Ecto neural progenitor cell (in vitro differentiated cells): ENCODE measurements around the gene YBX2.

Experiments used
- DNase-seq: peaks from one replicate; pipeline ENCODE4 v3.0.0-alpha.2; 2018; ENCODE audit warnings: low spot score

Gene YBX2

DNA sequence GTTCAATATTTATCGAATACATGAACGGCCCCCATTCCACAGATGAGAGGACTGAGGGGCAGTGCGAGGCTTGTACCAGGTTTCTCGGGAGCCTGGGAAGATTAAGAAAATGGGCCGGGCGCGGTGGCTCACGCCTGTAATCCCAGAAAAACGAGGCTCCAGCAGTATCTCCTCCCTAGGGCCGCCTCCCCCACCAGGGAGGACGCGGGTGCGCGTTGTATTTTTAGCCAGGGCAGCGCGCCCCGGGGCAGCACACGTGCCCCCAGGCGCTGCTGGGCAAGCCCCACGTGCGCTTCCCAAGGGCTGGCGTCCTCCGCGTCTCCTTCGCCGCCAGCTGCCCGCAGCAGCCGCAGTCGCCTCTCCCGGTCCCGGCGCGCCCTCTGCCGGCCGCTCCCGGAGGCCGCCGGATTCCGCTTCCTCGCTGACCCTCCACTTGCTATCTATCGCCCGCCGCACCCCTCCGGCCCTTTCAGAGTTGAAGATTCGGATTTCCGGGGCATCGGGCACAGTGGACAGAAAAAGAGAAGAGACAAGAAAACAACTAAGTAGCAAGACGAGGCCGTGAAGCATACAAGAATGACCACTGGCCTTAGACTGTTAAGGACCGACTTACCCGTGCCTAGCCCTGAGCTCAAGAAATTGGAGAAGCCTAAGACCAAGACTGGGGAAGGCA is 1.9 kb upstream of the YBX2 start:
- peak; percentile 96 for DNase-seq

DNA sequence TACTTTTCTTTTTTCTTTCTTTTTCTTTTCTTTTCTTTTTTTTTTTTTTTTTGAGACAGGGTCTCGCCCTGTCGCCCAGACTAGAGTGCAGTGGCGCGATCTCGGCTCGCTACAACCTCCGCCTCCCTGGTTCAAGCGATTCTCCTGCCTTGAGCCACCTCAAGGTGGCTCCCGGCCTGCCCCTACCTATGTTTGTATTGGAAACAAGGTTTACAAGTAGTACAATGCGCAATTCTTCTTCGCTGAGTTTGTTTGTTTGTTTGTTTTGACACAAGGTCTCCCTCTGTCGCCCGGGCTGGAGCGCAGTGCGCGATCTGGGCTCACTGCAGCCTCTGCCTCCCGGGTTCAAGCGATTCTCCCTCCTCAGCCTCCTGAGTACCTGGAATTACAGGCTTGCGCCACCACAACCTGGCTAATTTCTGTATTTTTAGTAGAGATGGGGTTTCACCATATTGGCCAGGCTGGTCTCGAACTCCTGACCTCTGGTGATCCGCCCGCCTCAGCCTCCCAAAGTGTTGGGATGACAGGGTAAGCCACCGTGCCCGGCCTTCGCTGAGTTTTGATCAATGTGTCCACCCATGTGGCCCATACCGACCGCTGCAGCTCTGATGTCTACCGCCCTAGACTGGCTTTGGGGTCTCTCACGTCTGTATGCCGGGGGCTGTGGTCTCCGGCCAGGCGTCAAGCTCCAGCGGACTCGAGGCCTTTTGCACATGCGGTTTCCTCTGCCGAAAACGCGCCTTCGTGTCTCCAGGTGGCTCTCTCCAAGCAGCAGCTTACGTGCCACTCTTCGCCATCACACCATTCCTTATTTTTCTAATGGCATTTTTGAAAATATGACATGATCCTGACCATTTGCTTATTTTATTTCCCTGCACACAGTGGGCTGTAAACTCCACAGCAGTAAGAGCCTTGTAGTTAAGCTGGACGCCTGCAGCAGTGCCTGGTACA is 1.1 kb upstream of the YBX2 start:
- no peak for DNase-seq

DNA sequence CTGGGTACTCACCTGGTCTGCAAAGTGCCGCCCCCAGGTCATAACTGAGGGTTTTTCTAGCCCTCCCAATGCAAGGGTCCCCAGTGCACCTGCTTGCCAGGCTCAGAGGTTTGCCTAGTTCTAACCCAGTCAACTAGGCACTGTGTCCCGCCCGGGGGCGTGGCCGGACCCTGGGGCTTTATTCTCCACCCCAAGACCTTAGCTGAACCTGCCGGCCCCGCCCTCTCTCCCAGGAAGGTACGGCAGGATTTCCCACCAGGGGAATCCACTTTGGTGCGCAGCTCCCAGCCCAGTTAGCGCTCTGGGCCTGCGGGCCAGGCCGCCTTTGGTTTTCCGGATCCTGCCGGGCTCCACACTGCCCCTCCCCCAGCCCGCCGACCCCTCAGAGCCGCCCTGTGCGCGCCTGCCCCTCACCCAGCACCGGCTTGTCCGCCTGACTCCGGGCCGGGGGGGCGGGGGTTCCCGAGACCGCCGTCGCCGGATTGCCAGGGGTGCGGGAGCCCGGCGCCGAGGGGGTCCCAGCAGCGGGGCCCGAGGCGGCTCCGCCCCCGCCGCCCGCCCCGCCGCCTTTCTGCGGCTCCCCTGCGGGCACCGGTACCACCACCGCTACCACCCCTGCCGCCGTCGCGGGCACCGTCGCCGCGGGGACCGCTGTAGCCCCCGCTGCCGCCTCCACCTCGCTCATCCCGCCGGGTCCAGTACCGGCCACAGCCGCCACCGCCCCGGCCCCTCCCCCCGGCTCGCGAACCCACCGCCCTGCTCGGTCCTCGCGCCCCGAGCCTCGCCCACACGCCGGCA is 424 bp downstream of the YBX2 start:
- DNase-seq, result peak; percentile 79

DNA sequence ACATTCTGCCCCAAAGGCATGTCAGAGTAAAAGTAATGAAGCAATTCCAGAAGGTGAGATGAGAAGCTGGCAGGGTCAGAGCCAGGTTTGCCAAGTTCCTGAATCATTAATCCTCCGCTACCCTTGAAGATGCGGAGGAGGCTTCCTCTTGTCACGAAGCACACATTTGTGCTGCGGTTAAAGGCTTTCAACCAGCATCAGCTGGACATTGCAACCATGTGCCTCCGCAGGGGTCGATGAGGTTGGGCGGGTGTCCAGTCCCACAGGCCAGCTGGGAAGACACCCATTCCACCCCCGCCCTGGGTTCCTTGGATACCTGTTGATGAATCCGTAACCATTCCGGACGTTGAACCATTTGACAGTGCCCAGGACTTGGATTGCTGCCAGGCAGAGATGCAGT is 1.3 kb downstream of the YBX2 start:
- DNase-seq, result no peak

DNA sequence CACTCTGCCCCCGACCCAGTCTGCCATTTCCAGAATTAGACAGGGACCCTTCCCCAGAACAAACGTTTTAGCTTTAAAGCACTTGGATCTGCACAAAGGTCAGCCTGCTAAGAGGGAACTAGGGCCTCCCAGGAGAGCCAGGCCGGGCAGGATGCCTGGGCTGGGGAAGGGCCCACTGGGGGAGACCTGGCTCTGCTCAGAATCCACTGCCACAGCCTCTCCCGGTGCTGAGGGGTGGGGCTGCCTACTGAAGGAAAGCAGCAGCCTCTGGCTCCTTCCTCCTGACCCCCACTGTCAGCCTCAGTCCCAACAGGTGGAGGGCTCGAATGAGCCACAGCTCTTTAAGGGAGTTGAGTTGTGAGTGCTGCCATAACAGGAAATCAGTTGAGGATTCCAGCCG is 1.7 kb downstream of the YBX2 start:
- DNase-seq, result no peak

DNA sequence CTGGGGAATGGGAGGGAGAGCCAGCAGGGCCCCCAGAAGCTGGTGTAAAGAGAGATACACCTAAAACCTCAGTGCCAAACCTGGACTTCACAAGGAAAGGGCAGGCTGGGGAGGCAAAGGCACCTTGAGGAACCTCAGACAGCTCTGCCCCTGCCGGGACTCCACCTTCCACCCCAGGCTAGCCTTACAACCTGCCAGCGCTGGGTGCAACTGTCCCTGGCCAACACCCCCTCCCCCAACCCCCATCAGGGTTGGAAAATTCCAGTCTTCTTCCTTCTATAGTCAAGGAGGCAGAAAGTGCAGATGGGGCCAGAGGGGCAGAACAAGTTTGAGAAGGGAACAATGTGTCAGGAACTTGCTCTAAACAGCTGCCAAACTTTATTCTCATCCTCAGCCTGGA is 2.2 kb downstream of the YBX2 start:
- no peak for DNase-seq

DNA sequence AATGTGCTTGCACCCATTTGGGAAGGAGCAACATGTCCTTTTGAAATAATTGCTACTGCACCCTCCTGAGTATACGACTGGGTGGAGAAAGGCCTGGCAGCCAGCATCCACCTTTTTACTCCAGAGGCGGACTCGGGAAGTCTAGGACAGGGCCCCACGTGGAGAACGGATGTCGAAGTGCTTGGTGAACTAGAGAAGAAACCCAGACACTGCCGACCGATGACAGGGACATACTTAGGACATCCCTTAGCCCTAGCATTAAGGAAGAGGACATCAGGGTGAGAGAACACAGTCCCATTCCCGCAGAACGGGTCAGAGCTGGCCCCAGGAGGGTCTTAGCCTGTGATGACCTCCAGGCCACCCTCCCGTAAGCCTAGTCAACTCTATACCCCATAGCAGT is 3.8 kb downstream of the YBX2 start:
- no peak for DNase-seq

DNA sequence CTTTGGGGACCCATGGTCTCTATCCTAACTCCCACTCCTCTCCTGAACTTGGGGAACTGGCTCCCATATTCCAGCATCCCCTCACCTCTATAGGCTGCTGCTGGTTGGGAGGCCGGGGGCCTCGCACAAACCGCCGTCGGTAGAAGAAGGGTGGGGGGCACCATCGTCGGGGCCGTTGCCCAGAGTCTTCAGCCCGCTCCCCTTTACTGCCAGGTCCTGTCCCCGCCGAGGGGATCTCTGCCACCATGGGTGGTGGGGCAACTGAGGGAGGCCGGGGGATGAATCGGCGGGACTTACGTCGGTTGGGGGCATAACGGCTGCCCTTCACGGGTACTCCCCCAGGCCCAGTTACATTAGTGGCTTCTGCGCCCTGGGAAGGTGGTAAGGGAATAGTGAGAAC is 4.3 kb downstream of the YBX2 start:
- DNase-seq, result no peak

DNA sequence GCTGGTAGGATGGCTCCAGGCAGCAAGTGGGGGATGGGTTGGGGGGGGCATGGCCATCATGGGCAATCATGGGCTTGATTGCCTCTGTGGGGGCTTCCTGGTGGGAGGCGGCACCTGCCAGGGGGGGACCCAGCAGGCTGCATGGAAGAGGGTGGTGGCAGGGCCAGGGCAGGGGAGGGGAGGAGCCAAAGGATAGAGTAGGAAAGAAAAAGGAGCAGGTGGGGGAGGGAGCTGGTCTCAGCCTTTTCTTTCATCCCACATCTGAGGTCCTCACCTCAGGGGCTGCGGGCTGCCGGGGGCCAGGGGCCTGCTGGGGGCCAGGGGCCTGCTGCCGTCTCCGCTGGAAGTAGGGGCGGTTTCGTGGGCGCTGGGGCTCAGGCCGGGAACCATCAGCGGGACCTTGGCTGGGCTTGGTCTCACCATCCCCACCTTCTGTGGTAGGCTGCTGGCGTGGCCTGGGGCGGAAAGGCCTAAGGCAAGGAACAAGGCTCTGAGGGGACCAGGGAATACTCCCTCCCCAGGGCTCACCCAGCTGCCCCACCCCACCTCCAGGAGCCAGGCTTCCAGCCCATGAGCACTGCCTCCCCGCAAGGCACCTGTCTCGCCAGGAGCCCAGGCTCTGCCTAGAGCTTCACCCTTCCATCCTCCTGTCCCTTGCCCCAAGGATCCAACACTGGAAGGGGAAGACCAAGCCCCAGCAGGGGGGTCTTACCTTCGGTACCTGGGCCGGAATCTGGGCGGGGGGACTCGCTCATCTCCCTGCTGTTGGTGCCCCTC is 5.0 kb downstream of the YBX2 start:
- DNase-seq, result no peak

DNA sequence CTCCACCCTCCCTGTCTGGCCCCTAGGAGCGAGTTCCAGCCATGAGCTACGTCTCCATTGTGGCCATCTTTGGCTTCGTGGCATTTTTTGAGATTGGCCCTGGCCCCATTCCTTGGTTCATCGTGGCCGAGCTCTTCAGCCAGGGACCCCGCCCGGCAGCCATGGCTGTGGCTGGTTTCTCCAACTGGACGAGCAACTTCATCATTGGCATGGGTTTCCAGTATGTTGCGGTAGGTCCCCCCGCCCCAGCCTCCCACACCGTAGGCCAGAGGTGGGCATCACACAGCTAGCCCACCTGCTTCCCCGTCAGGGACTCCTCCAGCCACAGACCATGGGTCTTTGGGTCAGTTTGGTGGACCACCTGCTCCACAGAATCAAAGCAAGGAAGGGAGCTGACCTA is 8.8 kb downstream of the YBX2 start:
- no peak for DNase-seq

DNA sequence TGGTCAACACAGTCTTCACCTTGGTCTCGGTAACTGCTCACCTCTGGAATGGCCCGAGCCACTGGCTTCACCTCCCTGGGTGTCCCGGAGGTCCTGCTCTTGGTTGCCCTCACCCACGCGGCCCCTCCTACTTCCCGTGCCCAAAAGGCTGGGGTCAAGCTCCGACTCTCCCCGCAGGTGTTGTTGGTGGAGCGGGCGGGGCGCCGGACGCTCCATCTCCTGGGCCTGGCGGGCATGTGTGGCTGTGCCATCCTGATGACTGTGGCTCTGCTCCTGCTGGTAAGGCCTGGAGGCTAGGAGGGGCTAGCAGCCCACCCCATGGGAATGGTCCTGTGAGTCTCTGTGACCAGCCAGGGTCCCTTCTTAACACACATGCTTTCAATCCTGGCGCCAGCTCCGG is 9.5 kb downstream of the YBX2 start:
- DNase-seq, result no peak

DNA sequence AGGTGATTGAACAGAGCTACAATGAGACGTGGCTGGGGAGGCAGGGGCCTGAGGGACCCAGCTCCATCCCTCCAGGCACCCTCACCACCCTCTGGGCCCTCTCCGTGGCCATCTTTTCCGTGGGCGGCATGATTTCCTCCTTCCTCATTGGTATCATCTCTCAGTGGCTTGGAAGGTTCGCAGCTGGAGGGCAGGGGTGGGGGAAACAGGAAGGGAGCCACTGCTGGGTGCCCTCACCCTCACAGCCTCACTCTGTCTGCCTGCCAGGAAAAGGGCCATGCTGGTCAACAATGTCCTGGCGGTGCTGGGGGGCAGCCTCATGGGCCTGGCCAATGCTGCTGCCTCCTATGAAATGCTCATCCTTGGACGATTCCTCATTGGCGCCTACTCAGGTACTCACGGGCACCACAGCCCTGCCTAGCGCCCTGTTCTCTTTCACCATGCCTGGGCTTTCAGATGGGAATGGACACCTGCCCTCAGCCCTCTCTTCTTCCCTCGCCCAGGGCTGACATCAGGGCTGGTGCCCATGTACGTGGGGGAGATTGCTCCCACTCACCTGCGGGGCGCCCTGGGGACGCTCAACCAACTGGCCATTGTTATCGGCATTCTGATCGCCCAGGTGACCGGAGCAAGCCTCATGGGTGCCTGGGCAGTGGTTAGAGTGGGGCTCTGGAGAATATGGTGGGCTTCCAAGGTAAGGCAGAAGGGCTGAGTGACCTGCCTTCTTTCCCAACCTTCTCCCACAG is 10.8 kb downstream of the YBX2 start:
- DNase-seq, result no peak

DNA sequence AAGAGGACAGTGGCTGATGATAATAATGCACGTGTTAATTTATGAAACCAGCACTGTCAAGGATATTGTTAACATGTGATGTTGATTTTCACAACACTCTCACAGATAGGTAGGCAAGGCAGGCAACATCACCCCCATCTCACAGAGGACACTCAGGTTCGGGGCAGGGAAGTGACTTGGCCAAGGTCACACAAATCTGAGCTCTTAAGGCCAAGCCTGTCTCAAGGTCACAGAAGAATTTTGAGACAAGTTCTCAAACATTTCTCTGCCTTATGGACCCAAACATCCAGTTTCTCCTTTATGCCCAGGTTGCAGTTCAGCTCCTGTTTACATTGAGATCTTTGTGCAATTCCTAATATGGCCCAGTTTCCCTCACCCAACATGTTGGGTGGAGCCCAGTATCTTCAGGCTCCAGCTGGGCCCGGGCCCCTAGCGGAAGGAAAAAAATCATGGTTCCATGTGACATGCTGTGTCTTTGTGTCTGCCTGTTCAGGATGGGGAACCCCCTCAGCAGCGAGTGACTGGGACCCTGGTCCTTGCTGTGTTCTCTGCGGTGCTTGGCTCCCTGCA is 11.6 kb downstream of the YBX2 start:
- no peak for DNase-seq

DNA sequence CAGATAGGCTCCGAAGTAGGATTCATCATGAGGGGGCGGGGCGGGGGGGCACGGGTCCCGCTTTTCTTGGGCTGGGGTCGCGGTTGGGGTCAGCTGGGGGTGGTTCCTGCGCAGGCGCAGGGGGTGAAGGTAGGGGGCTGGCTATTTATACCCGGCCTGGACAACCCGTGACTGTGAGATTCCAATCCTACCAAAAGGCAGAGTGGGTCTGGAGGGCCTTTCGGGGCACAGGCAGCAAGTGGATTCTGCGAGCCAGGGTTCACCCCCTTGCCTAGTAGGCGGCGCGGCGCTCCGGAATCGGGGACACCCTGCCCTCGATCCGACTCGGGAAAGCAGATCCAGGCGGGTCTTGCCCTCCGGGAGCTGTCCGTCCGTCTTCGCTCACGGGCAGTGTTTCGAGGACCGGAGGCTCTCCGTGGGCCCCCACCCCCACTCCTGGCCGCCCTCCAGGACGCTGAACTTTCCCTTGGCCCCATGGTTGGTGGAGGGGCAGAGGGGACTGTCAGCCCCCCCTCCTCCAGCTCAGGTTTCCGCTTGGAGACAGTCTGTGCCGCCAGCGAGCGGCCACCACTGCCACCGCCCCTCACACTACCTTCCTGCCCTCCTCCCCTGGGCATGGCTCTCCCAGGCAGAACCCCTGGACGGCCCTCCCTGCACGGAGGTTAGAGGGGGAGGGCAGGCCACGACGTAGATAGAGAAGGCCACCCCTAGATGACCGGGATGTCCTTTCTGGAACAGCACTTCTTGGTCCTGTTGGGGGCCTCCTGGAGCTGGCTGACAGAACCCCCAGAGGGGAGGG is 12.3 kb downstream of the YBX2 start:
- DNase-seq, result no peak

DNA sequence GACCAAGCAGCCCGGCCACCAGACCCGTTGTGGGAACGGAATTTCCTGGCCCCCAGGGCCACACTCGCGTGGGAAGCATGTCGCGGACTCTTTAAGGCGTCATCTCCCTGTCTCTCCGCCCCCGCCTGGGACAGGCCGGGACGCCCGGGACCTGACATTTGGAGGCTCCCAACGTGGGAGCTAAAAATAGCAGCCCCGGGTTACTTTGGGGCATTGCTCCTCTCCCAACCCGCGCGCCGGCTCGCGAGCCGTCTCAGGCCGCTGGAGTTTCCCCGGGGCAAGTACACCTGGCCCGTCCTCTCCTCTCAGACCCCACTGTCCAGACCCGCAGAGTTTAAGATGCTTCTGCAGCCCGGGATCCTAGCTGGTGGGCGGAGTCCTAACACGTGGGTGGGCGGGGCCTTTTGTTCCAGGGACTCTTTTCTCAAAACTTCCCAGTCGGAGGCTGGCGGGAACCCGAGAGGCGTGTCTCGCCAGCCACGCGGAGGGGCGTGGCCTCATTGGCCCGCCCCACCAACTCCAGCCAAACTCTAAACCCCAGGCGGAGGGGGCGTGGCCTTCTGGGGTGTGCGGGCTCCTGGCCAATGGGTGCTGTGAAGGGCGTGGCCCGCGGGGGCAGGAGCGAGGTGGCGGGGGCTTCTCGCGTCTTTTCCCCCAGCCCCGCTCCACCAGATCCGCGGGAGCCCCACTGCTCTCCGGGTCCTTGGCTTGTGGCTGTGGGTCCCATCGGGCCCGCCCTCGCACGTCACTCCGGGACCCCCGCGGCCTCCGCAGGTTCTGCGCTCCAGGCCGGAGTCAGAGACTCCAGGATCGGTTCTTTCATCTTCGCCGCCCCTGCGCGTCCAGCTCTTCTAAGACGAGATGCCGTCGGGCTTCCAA is 13.1 kb downstream of the YBX2 start, which contains the start of gene SLC2A4:
SLC2A4 (plus strand) TSS at position 645 of the 879 bp plus-strand sequence; CDS start at position 862, 217 bp downstream.
- peak; percentile 99 for DNase-seq

DNA sequence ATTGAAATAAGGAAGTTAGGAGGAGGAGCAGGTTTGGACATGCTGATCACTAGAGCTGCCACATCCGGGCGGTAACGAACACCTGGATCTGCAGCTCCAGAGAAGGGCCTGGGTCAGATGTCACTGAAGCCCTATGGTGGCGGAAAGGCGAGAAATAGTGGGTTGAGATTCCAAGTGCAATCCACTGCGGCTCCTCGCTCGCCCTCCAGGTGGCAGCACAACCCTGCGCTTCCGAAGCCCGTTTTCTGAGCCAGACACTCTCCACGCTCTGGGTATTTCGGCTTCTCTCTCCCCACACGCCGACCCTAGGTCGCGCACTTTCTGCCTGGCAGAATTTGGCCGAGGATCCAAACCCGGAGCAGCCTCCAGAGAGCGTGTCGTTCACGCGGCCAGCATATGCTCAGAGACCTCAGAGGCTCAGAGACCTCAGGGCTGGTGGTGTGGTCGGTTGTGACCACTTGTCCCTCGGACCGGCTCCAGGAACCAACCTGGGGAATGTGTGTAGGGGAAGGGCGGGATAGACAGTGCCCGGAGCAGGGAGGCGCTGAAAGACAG is 13.8 kb downstream of the YBX2 start:
- DNase-seq, result peak; percentile 92

DNA sequence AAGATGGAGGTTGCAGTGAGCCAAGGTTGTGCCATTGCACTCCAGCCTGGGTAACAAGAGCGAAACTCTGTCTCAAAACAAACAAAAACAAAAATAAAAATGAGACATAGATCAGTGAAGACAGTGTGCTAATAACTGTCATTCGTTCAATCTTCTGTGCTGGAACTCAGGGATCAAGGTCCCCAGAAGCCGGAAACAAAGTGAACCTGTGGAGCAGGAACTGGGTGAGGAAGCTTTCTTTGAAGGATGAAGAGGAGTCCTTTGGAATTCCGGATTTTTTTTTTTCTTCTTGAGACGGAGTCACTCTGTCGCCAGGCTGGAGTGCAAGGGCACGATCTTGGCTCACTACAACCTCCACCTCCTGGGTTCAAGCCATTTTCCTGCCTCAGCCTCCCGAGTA is 15.0 kb downstream of the YBX2 start:
- DNase-seq, result no peak

DNA sequence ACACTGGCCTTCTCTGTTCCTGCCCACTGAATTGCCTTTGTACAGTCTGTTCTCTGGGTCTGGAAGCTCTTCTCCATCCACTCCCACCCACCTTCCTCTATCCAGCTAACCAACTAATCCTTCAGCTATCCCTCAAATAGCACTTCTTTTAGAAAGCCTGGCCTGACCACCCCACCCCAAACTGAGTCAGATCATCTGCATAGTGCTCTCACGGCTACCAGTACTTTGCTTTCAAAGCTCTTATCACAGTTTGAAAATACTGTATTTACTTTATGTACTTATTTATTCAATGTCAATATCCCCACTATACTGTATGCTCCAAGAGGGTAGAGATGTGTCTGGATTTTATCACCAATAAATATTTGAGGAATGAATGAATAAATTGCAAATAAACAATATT is 27.7 kb downstream of the YBX2 start:
- DNase-seq, result no peak

DNA sequence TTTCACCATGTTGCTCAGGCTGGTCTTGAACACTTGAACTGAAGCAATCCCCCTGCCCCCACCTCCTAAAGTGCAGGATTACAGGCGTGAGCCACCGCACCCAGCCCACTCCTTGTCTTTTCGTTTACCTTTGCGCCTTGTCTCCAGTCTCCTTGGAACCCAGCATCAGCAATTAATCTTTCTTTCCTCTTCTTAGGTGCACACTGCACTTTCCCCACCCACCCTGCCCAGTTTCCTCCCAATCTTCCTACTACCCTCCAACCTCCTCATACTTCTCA is 30.7 kb downstream of the YBX2 start:
- no peak for DNase-seq
